MM.1S (cell line): Measurements from ENCODE around the gene NINJ2.

ENCODE experiments used
- DNase-seq: peaks from one replicate; pipeline ENCODE4 v3.0.0-alpha.2; 2015
- H2AFZ ChIP-seq: fragments of 300-600 bp; sonication (generic); 2 replicates; pipeline ENCODE4 v1.6.0; 2016; ENCODE audit warnings: antibody characterized with exemption, low read length
- H3F3A ChIP-seq: fragments of 300-600 bp; sonication (generic); 2 replicates; pipeline ENCODE4 v1.6.1; 2016; ENCODE audit warnings: mild to moderate bottlenecking, antibody characterized with exemption, low read length, moderate library complexity, mixed read lengths; ENCODE audit not compliant: insufficient read depth
- H3K27ac ChIP-seq: fragments of 300-600 bp; sonication (generic); 2 replicates; pipeline ENCODE4 v1.5.1; 2016; ENCODE audit warnings: mild to moderate bottlenecking, low read length
- H3K27me3 ChIP-seq: fragments of 300-600 bp; sonication (generic); replicated peaks from 2 replicates; pipeline ENCODE4 v1.6.0; 2016; ENCODE audit warnings: low read length; ENCODE audit not compliant: insufficient read depth
- H3K36me3 ChIP-seq: fragments of 300-600 bp; sonication (generic); replicated peaks from 2 replicates; pipeline ENCODE4 v1.6.1; 2016; ENCODE audit warnings: mild to moderate bottlenecking, low read length, mixed read lengths; ENCODE audit not compliant: insufficient read depth
- H3K4me1 ChIP-seq: fragments of 300-600 bp; sonication (generic); 2 replicates; pipeline ENCODE4 v1.6.1; 2016; ENCODE audit warnings: low read length, mixed read lengths
- H3K4me2 ChIP-seq: fragments of 300-600 bp; sonication (generic); 2 replicates; pipeline ENCODE4 v1.6.0; 2016; ENCODE audit warnings: low read depth, low read length
- H3K4me3 ChIP-seq: fragments of 300-600 bp; sonication (generic); 2 replicates; pipeline ENCODE4 v1.5.1; 2016; ENCODE audit warnings: low read length, mixed read lengths
- H3K79me2 ChIP-seq: fragments of 300-600 bp; sonication (generic); 2 replicates; pipeline ENCODE4 v1.6.1; 2016; ENCODE audit warnings: mixed run types, low read length, mixed read lengths
- H3K9ac ChIP-seq: fragments of 300-600 bp; sonication (generic); 2 replicates; pipeline ENCODE4 v1.6.1; 2016; ENCODE audit warnings: low read length, mixed read lengths
- H3K9me2 ChIP-seq: fragments of 300-600 bp; sonication (generic); replicated peaks from 2 replicates; pipeline ENCODE4 v1.6.1; 2016; ENCODE audit warnings: mild to moderate bottlenecking, low read length, mixed read lengths; ENCODE audit not compliant: insufficient read depth
- H3K9me3 ChIP-seq: fragments of 300-600 bp; sonication (generic); replicated peaks from 2 replicates; pipeline ENCODE4 v1.6.1; 2016; ENCODE audit warnings: mild to moderate bottlenecking, low read length, mixed read lengths; ENCODE audit not compliant: insufficient read depth
- H4K20me1 ChIP-seq: fragments of 300-600 bp; sonication (generic); 2 replicates; pipeline ENCODE4 v1.6.1; 2016; ENCODE audit warnings: mild to moderate bottlenecking, low read length, moderate library complexity, mixed read lengths; ENCODE audit not compliant: insufficient read depth
- CTCF ChIP-seq: fragments of 300-600 bp; sonication (generic); IDR thresholded peaks from 2 replicates; pipeline ENCODE4 v1.5.1; 2016; ENCODE audit warnings: antibody characterized with exemption, low read length, mixed read lengths
- EZH2 ChIP-seq: fragments of 300-600 bp; sonication (generic); optimal IDR thresholded peaks from 2 replicates; pipeline ENCODE3; 2017; ENCODE audit warnings: low read depth, mild to moderate bottlenecking, antibody characterized with exemption, low read length, mixed read lengths
- EZH2phosphoT487 ChIP-seq: fragments of 300-600 bp; sonication (generic); IDR thresholded peaks from 2 replicates; pipeline ENCODE4 v1.6.1; 2018; ENCODE audit warnings: antibody characterized with exemption, low read length

Gene NINJ2

GRCh38 chr12:597926-598568 lies 65.2 kb downstream of the NINJ2 start:
- Histone ChIP-seq H3K36me3 (no peaks in the 10 kb centered on the region), H4K20me1 (no peaks in the 10 kb centered on the region), H3K4me3 (no peak overlapping the region), H3K4me2 (no peak overlapping the region), H2AFZ (no peak overlapping the region), H3K9me2 (no peaks in the 10 kb centered on the region), H3F3A (no peaks in the 10 kb centered on the region), H3K79me2 (no peaks in the 10 kb centered on the region), H3K27ac (no peak overlapping the region), H3K9me3 (no peaks in the 10 kb centered on the region), H3K4me1 (no peaks in the 10 kb centered on the region), H3K9ac (no peak overlapping the region), H3K27me3 (no peaks in the 10 kb centered on the region)
- DNase-seq = no peak
- TF ChIP-seq EZH2phosphoT487 (no peak), CTCF (no peak), EZH2 (no peak)

- Histone ChIP-seq H4K20me1 (no peaks in the 10 kb centered on the region), H3K27ac (no peak overlapping the region), H3F3A (no peaks in the 10 kb centered on the region), H3K4me2 (no peak overlapping the region), H3K36me3 (no peaks in the 10 kb centered on the region), H3K4me1 (no peaks in the 10 kb centered on the region), H3K9ac (no peak overlapping the region), H3K27me3 (no peaks in the 10 kb centered on the region), H3K4me3 (no peak overlapping the region), H3K9me2 (no peaks in the 10 kb centered on the region), H3K9me3 (no peaks in the 10 kb centered on the region), H2AFZ (no peak overlapping the region), H3K79me2 (no peaks in the 10 kb centered on the region)
- DNase-seq = no peak
- TF ChIP-seq CTCF = no peak
- no peak for TF ChIP-seq EZH2phosphoT487
- no peak for TF ChIP-seq EZH2
Measured at GRCh38 chr12:593396-594270, 69.6 kb downstream of the NINJ2 start.

GRCh38 chr12:592024-592505 lies 71.2 kb downstream of the NINJ2 start:
- H3K4me1 ChIP-seq = no peaks in the 10 kb centered on the region
- no peaks in the 10 kb centered on the region for H3F3A ChIP-seq
- H3K9me2 ChIP-seq = no peaks in the 10 kb centered on the region
- no peak for TF ChIP-seq CTCF
- TF ChIP-seq EZH2phosphoT487 = no peak
- no peak for TF ChIP-seq EZH2
- H2AFZ ChIP-seq = no peak overlapping the region
- DNase-seq = no peak
- H3K79me2 ChIP-seq = no peaks in the 10 kb centered on the region
- H3K4me3 ChIP-seq = no peak overlapping the region
- no peaks in the 10 kb centered on the region for H3K27me3 ChIP-seq
- no peaks in the 10 kb centered on the region for H3K36me3 ChIP-seq
- no peaks in the 10 kb centered on the region for H4K20me1 ChIP-seq
- H3K27ac ChIP-seq = no peak overlapping the region
- no peaks in the 10 kb centered on the region for H3K9me3 ChIP-seq
- H3K9ac ChIP-seq = no peak overlapping the region
- H3K4me2 ChIP-seq = no peak overlapping the region
